Left ventricle myocardium superior (tissue), 1 donor: ENCODE data around the gene SIK2. TPM values are rescaled to one million over a fixed set of nuclear protein-coding genes. Genes with fewer than 3 reads are reported as not detected.

ENCODE experiments used
- ATAC-seq: fragments of 200-7000 bp; cut with Tn5 transposase; one replicate; pipeline ENCODE4 v1.9.1; 2020; ENCODE audit warnings: mild to moderate bottlenecking, moderate library complexity
- DNase-seq: peaks from one replicate; pipeline ENCODE4 v3.0.0-alpha.2; 2020
- intact Hi-C: fragments of 100-400 bp; cut with micrococcal nuclease; formaldehyde crosslinking; loops from one replicate; pipeline ENCODE4 v1.11.0; 2022
- total RNA-seq: library from RNA; stranded (reverse); fragmentation: NEBNext Ultra II Directional; extraction: Animal tissue kit (Norgen Biotek cat#: 25700); gene quantifications from one replicate; pipeline ENCODE4 v1.2.1, GENCODE V29; 2021
- donor health status: DM: no; HTN: yes; CAD: no; lungs with severe emphysema.

SIK2 gene
- total RNA-seq, 1 donor from 2014 or later = 17.8 TPM

DNA sequence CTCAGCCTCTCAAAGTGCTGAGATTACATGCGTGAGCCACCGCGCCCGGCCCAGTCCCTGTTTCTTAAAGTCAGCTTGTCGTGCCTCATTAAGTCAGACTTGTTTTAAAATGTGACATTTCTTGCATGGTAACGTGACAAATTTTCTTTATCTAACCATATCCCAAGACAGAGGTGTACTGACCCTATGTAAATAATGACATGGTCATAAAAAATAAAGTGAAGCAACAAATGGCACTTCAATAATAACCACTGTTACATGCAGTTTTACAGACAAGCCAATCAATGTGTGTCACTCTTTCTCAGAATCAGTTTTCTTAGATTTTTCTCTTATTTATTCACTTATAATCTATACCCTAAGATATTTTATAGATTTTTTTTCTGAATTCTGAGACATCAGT is 26.5 kb upstream of the SIK2 start:
- intact Hi-C loops = no loop called here
- no peak for DNase-seq
- no peak for ATAC-seq

DNA sequence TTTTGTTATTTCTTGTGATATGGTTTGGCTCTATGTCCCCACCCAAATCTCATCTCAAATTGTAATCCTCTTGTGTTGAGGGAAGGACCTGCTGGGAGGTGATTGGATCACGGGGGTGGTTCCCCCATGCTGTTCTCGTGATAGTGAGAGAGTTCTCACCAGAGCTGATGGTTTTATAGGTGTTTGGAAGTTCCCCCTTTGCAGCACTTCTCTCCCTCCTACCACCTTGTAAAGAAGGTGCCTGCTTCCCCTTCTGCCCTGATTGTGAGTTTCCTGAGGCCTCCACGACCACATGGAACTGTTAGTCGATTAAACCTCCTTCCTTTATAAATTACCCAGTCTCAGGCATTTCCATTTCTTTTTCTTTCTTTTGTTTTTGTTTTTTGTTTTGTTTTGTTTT is 24.4 kb upstream of the SIK2 start:
- DNase-seq (no peak), ATAC-seq (no peak)
- intact Hi-C loops = no loop called here

- DNase-seq = no peak
- intact Hi-C loops = no loop called here
These were observed 20.9 kb upstream of the SIK2 start for GRCh38 chr11:111581341-111581740.

GRCh38 chr11:111582163-111582562 is 20.1 kb upstream of the SIK2 start:
- no peak for DNase-seq
- intact Hi-C loops = no loop called here
- ATAC-seq = peak; percentile 26

More at GRCh38 chr11:111581341-111581740, 20.9 kb upstream of the SIK2 start:
- no peak for ATAC-seq

DNA sequence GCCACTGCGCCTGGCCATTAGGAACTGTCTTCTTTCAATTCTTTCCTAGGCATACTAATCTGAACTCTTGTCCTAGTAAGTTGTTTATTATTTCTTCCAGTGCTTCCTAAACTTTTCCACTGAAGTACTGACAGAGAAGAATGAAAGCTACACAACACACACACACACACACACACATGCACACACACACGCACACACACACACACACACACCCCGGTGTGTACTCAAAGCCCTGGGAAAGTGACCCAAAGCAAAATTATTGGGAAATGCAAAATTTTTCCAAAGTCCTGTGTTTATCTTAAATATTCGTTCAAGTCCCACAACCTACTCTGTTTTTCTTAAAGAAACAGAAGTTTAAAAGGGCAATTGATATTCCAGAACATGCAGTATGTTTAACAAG is 19.4 kb upstream of the SIK2 start:
- ATAC-seq (no peak), DNase-seq (no peak)
- intact Hi-C loops = no loop called here

DNA sequence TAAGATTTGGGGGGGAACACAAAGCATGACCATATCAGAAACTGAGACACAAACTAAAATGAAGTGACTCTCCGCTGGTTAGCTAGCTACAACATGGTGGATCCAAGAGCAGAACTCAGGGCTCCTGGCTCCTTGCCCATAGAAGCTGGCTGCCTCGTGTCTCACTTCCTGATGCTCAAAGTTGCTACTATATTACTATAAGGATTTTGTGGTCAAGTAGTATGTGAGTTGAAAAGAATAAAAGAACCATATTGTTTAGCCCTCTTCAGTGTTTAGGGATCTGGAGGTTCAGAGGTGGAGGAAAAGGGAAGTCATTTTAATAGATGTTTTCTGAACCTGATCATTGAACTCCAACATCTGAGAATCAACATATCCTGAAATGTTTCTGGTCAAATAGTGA is 16.9 kb upstream of the SIK2 start:
- intact Hi-C loops = no loop called here
- peak; percentile 41 for DNase-seq
- no peak for ATAC-seq

DNA sequence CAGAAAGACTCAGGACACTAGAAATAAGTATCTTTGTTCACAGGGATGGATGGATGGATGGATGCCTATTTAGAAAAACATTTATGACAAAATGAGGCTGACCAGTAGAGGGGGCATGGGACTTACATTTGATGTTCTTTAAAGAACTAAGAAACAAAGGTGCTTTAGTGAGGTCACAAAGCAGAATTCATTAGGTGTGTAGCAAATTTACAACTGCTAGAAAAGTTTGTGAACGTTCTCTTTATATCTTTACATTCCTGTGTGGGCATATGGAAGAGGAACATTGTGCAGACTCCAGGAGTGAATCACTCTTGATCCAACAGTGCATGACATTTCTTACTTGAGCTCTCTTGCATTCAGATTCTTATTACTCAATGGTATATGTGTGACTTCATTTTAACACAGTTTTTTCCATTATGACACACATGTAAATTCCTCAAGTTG is 15.8 kb upstream of the SIK2 start:
- peak; percentile 53 for ATAC-seq
- no peak for DNase-seq
- intact Hi-C loops = no loop called here

DNA sequence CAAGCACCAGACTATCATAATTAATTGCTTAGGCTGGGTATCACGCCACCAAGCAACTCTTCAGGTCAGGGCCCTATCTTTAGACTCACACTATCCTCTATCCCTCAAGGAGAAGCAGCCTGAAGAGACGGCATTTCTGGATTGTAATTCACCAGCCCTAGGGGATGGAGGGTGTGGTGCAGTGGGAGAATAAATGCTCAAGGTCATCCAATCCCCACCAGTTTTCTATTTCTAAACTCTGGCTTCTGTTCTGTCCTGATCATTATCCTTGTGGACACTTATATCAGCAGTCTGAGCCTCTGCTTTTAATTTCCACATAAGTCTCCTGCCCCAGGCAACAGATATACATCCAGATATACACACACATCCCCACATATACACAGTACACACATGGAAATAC is 13.1 kb upstream of the SIK2 start:
- intact Hi-C loops = no loop called here

DNA sequence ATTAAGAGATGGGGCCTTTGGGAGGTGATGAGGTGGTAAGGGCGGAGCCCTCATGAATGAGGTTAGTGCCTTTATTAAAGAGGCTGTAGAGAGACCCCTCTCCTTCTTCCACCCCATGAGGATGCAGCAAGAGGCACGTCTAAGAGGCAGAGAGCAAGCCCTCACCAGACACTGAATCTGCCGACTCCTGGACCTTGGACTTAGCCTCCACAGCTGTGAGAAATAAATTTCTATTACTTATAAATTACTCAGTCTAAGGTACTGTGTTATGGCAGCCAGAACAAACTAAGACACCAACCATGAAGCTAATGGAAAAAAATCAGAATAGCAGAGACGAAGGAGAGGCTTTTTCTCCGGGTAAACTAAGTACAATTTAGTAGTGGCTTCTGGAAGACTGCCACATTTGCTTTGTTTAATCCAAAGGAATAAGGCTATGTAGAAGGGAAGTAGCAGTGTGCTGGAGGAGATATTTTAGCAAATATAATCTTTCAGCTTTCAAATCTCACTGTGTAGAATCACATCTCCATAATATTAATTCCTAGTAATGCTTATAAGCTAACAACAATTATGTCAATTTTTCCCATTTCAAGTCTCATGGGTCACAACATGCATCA is 12.3 kb upstream of the SIK2 start:
- no peak for ATAC-seq
- no peak for DNase-seq
- intact Hi-C loops = no loop called here

More for the DNA sequence above, 13.1 kb upstream of the SIK2 start:
- DNase-seq (no peak), ATAC-seq (no peak)

DNA sequence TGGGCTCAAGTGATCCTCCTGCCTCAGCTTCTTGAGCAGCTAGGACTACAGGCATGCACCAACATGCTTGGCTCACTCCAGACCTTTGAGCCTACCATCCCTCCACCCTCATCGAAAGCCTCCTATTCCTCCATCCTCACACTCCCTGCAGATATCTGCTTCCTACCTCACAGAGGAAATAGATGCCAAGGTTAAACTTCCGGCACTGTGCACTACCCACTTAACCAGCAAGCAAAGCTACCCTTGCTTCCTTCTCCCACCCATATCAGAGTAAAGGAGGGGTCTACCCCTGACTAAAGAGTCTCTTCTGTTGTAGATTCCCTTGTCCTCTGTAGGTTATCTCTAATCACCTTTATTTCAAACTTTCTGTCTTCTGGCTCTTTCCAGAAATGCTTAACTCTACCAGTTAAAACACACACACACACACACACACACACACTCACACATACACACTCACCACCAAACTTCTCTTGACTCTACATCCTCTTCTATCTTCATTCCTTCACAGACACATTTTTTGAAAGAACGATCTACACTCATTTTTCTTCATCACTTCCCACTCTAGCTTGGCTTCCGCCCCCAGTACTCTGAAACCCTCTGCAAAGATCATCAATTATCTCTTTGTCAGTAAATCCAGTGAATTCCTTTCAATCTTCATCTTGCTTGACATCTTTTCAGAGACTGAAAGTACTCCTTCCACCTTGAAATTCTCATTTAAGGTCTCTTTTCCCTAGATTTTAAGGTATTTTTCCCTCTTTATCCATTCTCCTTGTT is 10.9 kb upstream of the SIK2 start:
- no peak for DNase-seq
- ATAC-seq = no peak
- intact Hi-C loops = no loop called here

DNA sequence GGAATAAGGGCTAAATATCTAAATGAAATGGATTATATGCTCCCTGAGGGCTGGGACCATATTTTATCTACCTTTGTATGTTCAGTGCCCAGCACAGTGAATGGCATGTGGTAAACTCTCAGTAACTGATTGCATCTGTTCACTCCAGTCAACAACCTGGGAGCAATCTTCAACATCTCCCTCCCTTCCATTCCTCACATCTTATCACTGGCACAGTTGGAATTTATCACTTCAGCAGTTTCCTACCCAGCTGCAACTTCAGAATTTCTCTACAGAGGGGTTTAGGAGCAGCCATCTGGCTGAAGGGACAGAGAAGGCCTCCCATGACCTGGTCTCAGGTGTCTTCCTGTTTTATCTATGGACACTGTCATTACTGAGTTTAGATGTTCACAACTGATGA is 9.8 kb upstream of the SIK2 start:
- DNase-seq (no peak), ATAC-seq (no peak)
- intact Hi-C loops = no loop called here

- DNase-seq (no peak), ATAC-seq (no peak)
- intact Hi-C loops = no loop called here
These were observed 5.9 kb upstream of the SIK2 start for GRCh38 chr11:111596319-111596718.

- intact Hi-C loops = no loop called here
- no peak for DNase-seq
- no peak for ATAC-seq
These were observed 4.1 kb upstream of the SIK2 start for GRCh38 chr11:111598148-111598547.

DNA sequence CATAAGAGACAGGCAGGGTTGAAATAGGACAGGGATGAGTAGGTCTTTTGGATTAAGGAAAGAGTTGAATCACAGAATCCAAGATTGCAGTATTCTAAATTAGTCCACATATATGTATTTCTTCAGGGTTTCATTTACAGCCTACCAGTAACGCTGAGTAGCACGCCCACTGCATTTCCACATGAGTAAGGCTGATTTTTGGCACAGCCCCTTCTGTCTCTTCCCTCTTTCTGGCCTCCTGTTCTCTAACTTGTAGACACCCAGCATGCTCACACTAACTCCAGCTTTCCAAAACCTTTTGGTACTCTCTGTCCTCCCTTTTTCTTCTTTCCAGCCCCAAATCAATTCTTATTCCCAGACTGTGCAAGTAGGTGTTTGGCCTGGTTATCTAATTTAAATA is 3.7 kb upstream of the SIK2 start:
- intact Hi-C loops = no loop called here
- ATAC-seq = no peak
- no peak for DNase-seq

GRCh38 chr11:111601636-111601978 is 642 bp upstream of the SIK2 start:
- no peak for DNase-seq
- ATAC-seq = no peak
- intact Hi-C loops = loop anchor here (5.0 kb wide), 1 partner anchor 241 kb away; no protein-coding TSS in a partner anchor

GRCh38 chr11:111602865-111603610 is 789 bp downstream of the SIK2 start:
- ATAC-seq (peak; percentile 47), DNase-seq (no peak)
- intact Hi-C loops = loop anchor here (2.0 to 5.0 kb wide), 2 partner anchors 174 to 239 kb away; no protein-coding TSS in a partner anchor

- DNase-seq (no peak), ATAC-seq (no peak)
- intact Hi-C loops = loop anchor here (2.0 to 5.0 kb wide), 2 partner anchors 173 to 239 kb away; no protein-coding TSS in a partner anchor
These were observed 1.4 kb downstream of the SIK2 start for GRCh38 chr11:111603611-111604130.

DNA sequence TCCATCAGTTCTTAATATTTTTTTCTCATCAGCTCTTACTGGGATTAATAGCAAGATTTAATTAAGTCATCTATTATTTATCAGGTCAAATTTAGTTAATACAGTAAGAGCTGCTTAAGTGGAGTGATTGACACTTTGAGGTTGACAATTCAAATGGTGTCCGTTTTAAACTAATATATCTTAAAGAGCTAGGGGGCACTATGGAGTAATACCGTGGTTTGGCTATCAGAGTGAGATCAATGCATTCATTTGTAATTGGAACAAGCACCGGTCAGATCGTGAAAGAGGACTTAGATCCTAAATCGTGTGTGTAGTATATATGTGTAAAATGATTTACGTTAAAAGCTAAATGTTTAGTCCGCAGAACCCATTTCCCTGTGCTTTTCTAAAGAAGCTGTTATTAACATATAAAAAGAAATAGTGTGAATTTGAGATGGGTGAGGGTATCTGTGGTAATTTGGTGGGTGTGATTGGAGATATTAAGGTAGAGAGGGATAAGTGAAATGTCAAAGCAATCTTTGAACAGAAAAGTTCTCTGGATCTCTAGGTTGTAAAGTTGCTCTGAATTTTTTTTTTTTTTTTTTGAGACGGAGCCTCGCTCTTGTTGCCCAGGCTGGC is 2.3 kb downstream of the SIK2 start:
- ATAC-seq = no peak

DNA sequence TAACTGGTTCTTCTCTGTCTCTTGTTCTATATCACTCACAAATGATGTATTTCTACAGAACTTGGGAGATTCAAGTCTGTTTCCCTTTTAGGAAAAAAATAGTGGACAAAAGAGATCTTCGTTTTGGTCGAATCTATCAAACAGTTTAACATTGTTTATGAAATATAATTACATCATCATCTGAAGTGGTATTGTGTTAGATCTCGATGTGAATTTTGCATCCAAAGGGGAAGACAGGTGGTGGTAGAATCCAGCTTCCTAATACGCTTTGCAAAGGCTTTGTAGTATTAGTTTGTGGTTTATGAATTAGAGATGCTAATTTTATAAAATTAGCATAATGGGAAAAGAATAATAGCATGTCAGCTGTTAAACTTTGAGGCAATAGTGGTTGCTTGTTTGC is 3.4 kb downstream of the SIK2 start:
- intact Hi-C loops = no loop called here
- DNase-seq (no peak), ATAC-seq (no peak)

More for the DNA sequence above, 2.3 kb downstream of the SIK2 start:
- intact Hi-C loops = loop anchor here (5.0 kb wide), 1 partner anchor 238 kb away; no protein-coding TSS in a partner anchor
- no peak for DNase-seq
